Heart left ventricle (tissue), 16 donors: ENCODE results near the gene API5. TPM values are rescaled to one million over a fixed set of nuclear protein-coding genes. Genes with fewer than 3 reads are reported as not detected.

Experiments used
- ATAC-seq, 4 donors: fragments of 200-7000 bp; cut with Tn5 transposase; one replicate each; pipeline ENCODE4 v1.9.1; 2020 to 2022; ENCODE audit warnings: moderate library complexity in 4 of 4, mild to moderate bottlenecking in 3 of 4, moderate number of reproducible peaks in 1 of 4
- DNase-seq, 5 donors: peaks; one replicate each; pipeline ENCODE4 v3.0.0-alpha.2; 2020
- H3K27ac ChIP-seq, 12 donors: fragments of 200-600 bp; sonication (generic) in 4 of 12; one replicate each; pipeline versions ENCODE4 v1.5.0 to v1.8.0; 2016 to 2022; ENCODE audit warnings: mild to moderate bottlenecking in 2 of 12
- H3K27me3 ChIP-seq, 9 donors: fragments of 200-600 bp; sonication (generic) in 2 of 9; one replicate each; pipeline versions ENCODE4 v1.5.1 to v1.8.0; 2016 to 2022; ENCODE audit warnings: mild to moderate bottlenecking in 3 of 9
- H3K36me3 ChIP-seq, 9 donors: fragments of 200-600 bp; sonication (generic) in 2 of 9; one replicate each; pipeline versions ENCODE4 v1.5.0 to v1.8.0; 2018 to 2022; ENCODE audit warnings: mild to moderate bottlenecking in 2 of 9
- H3K4me1 ChIP-seq, 12 donors: fragments of 200-600 bp; sonication (generic) in 4 of 12; one replicate each; pipeline versions ENCODE4 v1.5.0 to v1.8.0; 2016 to 2022; ENCODE audit warnings: mild to moderate bottlenecking in 3 of 12
- H3K4me3 ChIP-seq, 12 donors: fragments of 200-600 bp; sonication (generic) in 4 of 12; one replicate each; pipeline versions ENCODE4 v1.5.0 to v1.8.0; 2017 to 2022; ENCODE audit warnings: mild to moderate bottlenecking in 9 of 12, moderate library complexity in 4 of 12
- H3K9me3 ChIP-seq, 12 donors: fragments of 200-600 bp; sonication (generic) in 4 of 12; one replicate each; pipeline versions ENCODE4 v1.5.0 to v1.8.0; 2016 to 2022; ENCODE audit warnings: mild to moderate bottlenecking in 1 of 12
- POLR2A ChIP-seq, 2 donors: fragments of 450-650 bp; IDR thresholded peaks; one replicate each; pipeline ENCODE4 v1.6.1; 2017; ENCODE audit warnings: antibody characterized with exemption in 2 of 2, mild to moderate bottlenecking in 2 of 2, moderate library complexity in 2 of 2
- WGBS, 4 donors: extraction: QIAGEN DNeasy Blood & Tissue Kit in 2 of 4; methylation state at CpG; one replicate each; pipeline versions ENCODE4 v1.1.5 to v1.1.7; 2013 to 2018; 5-methylcytosine and 5-hydroxymethylcytosine counted together
- intact Hi-C, 10 donors: fragments of 100-400 bp; cut with DNase I; formaldehyde crosslinking; loops; one replicate each; pipeline versions ENCODE4 v1.11.1 to v1.14.2; 2022
- polyA plus RNA-seq, 2 donors: library from polyadenylated mRNA; stranded (reverse); fragments of 200-250 nt; gene quantifications; one replicate each; pipeline ENCODE4 v1.2.3, GENCODE V29; 2013
- total RNA-seq, 9 donors: library from RNA; depleted of rRNA in 2 of 9; stranded (reverse); fragments of >200 nt in 2 of 9; fragmentation: NEBNext Ultra II Directional in 3 of 9; extraction: Animal tissue kit (Norgen Biotek cat#: 25700) in 3 of 9; gene quantifications; one replicate each; pipeline versions ENCODE4 v1.1.0 to v1.2.4, GENCODE V29; 2016 to 2023
- TF ChIP-seq, protein P1 (sequence below), 12 donors: fragments of 200-600 bp; sonication (generic) in 4 of 12; IDR thresholded peaks; one replicate each; pipeline versions ENCODE4 v1.5.0 to v1.8.0; 2018 to 2022; ENCODE audit warnings: antibody characterized with exemption in 12 of 12, mild to moderate bottlenecking in 5 of 12
- donor health status: ischemic (EF 13 %, LVEDD 7.1; RV severe dilation, severe dysfunction).
- donor health status: healthy with polysubstance abuse.
- donor health status: DM: no; HTN: yes; CAD: no.
- donor health status: DM: no; HTN: no; CAD: no.
- donor health status: ischemic (EF 25% LVEDD 6.9; RV normal size, moderate dysfunction).
- donor health status: ischemic (EF 25% LVEDD 5.7; RV mildly dilated, moderate dysfunction).
- donor health status: healthy.
- donor health status: DM: yes; HTN: yes; CAD: no.
- donor health status: ischemic (EF 35%, LVEDD 5.7; RV mildly dilated, moderate dysfunction).
- donor health status: nonischemic (EF 11% LVEDD 7.7; RV severe dilation, severe dysfunction).
- donor health status: DM: yes; HTN: yes; CAD: no.
- donor health status: PGD.
- donor health status: ischemic (EF 29% LVEDD 5.4; RV normal size, mild dysfunction).
- donor health status: nonischemic (EF 23%, LVEDD 6.1; RV moderate dilation, normal function).

The API5 gene
- total and polyA plus RNA-seq, 11 donors: 11.4 to 57.9 (median 41.1) TPM

DNA sequence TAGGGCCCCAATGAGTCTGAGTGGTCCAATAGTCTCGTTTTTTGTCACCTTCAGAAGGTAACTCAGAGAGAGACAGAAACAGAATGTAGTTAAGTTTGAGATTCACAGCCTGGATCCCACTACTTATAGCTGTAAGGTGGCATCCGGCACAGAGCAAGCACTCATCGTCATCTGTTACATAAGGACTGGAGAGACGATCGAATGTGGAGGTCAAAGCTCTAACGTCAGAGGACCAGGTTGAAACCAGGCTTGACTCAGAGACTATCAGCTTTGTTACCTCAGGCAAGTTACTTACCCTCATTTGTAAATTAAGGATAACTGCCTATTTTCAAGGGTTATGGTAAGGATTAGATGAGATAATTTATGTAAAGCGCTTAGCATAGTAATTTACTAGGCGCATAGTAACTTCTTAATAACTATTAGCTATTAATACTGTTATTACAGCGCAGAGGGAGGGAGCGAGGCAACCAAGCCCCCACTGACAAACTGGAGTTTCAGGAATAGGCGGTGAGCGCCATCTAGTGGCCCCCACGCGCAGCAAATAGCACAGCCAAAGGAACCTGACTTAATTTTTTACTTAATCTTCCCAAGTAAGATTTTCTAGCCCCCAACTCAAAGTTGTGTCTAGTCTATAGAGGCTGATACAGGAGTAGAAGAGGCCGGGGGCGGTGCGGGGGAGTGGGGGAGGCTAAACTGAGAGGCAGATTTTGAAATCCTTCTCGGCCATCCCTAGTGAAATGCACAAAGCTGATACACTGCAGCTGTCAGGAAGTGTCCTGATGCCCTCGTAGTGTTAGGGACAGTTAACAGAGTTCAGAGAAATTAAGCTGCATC lies 29.0 kb upstream of the API5 start:
- ATAC-seq (peak in 2 of 4 donors; percentile 18 to 60), DNase-seq (peak in 2 of 5 donors; percentile 33 to 73)
- H3K9me3 ChIP-seq: no peaks in the 10 kb centered on the region
- H3K4me3 ChIP-seq: no peak overlapping the region
- WGBS, 4 donors: 14 to 18% (median 16%) methylated on average over 19 of the region's 19 CpGs
- TF ChIP-seq POLR2A (IDR thresholded peaks at IDR 0.05): no peak
- TF ChIP-seq, protein P1, sequence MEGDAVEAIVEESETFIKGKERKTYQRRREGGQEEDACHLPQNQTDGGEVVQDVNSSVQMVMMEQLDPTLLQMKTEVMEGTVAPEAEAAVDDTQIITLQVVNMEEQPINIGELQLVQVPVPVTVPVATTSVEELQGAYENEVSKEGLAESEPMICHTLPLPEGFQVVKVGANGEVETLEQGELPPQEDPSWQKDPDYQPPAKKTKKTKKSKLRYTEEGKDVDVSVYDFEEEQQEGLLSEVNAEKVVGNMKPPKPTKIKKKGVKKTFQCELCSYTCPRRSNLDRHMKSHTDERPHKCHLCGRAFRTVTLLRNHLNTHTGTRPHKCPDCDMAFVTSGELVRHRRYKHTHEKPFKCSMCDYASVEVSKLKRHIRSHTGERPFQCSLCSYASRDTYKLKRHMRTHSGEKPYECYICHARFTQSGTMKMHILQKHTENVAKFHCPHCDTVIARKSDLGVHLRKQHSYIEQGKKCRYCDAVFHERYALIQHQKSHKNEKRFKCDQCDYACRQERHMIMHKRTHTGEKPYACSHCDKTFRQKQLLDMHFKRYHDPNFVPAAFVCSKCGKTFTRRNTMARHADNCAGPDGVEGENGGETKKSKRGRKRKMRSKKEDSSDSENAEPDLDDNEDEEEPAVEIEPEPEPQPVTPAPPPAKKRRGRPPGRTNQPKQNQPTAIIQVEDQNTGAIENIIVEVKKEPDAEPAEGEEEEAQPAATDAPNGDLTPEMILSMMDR (IDR thresholded peaks at IDR 0.05): peak; percentile 76 to 93 (median 90)
- H3K27me3 ChIP-seq: peaks cover 0 to 45% (median 4%) of the 10 kb centered on the region in 9 donors
- H3K4me1 ChIP-seq: no peaks in the 10 kb centered on the region
- H3K27ac ChIP-seq: no peak overlapping the region
- intact Hi-C loops: loop anchor here in 9 of 10 donors (2.0 to 10.0 kb wide), 7 partner anchors 511 to 1828 kb away; partner anchors contain the start of gene LRRC4C (in 1 of the 9)
- H3K36me3 ChIP-seq: no peaks in the 10 kb centered on the region

DNA sequence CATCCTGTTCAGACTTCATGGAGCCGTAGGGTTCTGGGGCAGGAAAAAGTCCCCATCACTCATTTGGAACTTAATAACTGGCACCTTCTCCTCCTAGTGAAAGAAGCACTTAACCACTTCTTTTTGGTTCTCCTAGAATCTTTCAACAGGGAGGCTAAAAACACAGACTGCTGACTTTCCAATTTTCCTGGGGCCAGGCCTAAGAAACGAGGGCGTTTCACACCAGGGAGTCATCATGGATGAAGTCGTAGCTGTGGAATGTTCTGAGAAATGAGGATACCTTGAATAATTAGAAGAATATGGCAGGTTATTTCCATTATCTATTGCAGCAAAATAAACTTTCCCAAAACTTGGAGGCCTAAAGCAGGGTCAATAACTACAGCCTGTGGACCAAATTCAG lies 26.0 kb upstream of the API5 start:
- intact Hi-C loops: loop anchor here in 3 of 10 donors (10.0 kb wide), 3 partner anchors 761 to 1831 kb away; partner anchors contain the start of gene LRRC4C (in 1 of the 3)
- no peaks in the 10 kb centered on the region for H3K4me1 ChIP-seq
- WGBS, 4 donors: 44 to 64% (median 58%) methylated on average over 4 of the region's 4 CpGs
- H3K4me3 ChIP-seq: no peak overlapping the region
- DNase-seq (no peak), ATAC-seq (no peak)
- H3K27me3 ChIP-seq: peaks cover 0 to 41% (median 3%) of the 10 kb centered on the region in 9 donors
- no peaks in the 10 kb centered on the region for H3K36me3 ChIP-seq
- TF ChIP-seq POLR2A (IDR thresholded peaks at IDR 0.05): no peak
- TF ChIP-seq, protein P1 (IDR thresholded peaks at IDR 0.05): no peak
- no peak overlapping the region for H3K27ac ChIP-seq
- H3K9me3 ChIP-seq: no peaks in the 10 kb centered on the region

- peaks cover 0 to 26% (median 0%) of the 10 kb centered on the region in 9 donors for H3K27me3 ChIP-seq
- no peak for TF ChIP-seq POLR2A (IDR thresholded peaks at IDR 0.05)
- TF ChIP-seq, protein P1 (IDR thresholded peaks at IDR 0.05): no peak
- intact Hi-C loops: loop anchor here in 3 of 10 donors (10.0 kb wide), 3 partner anchors 765 to 1835 kb away; partner anchors contain the start of gene LRRC4C (in 1 of the 3)
- no peaks in the 10 kb centered on the region for H3K4me1 ChIP-seq
- H3K36me3 ChIP-seq: no peaks in the 10 kb centered on the region
- no peak for DNase-seq
- no peaks in the 10 kb centered on the region for H3K9me3 ChIP-seq
- no peak for ATAC-seq
- no peak overlapping the region for H3K4me3 ChIP-seq
- H3K27ac ChIP-seq: no peak overlapping the region
- 89 to 91% (median 90%) methylated on average over 3 of the region's 3 CpGs for WGBS, 4 donors
Observed at GRCh38 chr11:43289368-43289767, 22.4 kb upstream of the API5 start.

GRCh38 chr11:43298397-43298796 lies 13.4 kb upstream of the API5 start:
- H3K4me1 ChIP-seq: no peaks in the 10 kb centered on the region
- H3K9me3 ChIP-seq: peaks cover 0 to 26% (median 10%) of the 10 kb centered on the region in 12 donors
- no peaks in the 10 kb centered on the region for H3K36me3 ChIP-seq
- no peak for DNase-seq
- no peak overlapping the region for H3K27ac ChIP-seq
- TF ChIP-seq, protein P1 (IDR thresholded peaks at IDR 0.05): no peak
- TF ChIP-seq POLR2A (IDR thresholded peaks at IDR 0.05): no peak
- ATAC-seq: no peak
- H3K4me3 ChIP-seq: no peak overlapping the region
- intact Hi-C loops: no loop called here
- peaks cover 0 to 6% (median 0%) of the 10 kb centered on the region in 9 donors for H3K27me3 ChIP-seq
- 67 to 78% (median 75%) methylated on average over 7 of the region's 7 CpGs for WGBS, 4 donors
